Liver (tissue), 9 donors: ENCODE measurements around the gene EP400. TPM values are rescaled to one million over a fixed set of nuclear protein-coding genes. Genes with fewer than 3 reads are reported as not detected.

ENCODE experiments used
- DNase-seq: peaks from one replicate; pipeline ENCODE4 v3.0.0-alpha.2; 2017; ENCODE audit warnings: low spot score
- H3K27ac ChIP-seq, 2 donors: one replicate each; pipeline ENCODE4 v1.7.0; 2013; ENCODE audit warnings: inconsistent platforms in 2 of 2, low read length in 2 of 2, control low read depth in 1 of 2, low read depth in 1 of 2, mild to moderate bottlenecking in 1 of 2
- H3K27me3 ChIP-seq, 4 donors: one replicate each; pipeline versions ENCODE4 v1.6.1 to v1.7.0; 2013; ENCODE audit warnings: low read length in 3 of 4, inconsistent platforms in 1 of 4, mild to moderate bottlenecking in 1 of 4, moderate library complexity in 1 of 4; ENCODE audit not compliant: control insufficient read depth in 4 of 4, insufficient read depth in 4 of 4
- H3K36me3 ChIP-seq, 4 donors: one replicate each; pipeline versions ENCODE4 v1.6.1 to v1.7.0; 2013; ENCODE audit warnings: low read length in 3 of 4, mild to moderate bottlenecking in 3 of 4, low read depth in 1 of 4, moderate library complexity in 1 of 4; ENCODE audit not compliant: control insufficient read depth in 4 of 4, insufficient read depth in 3 of 4
- H3K4me1 ChIP-seq, 4 donors: one replicate each; pipeline versions ENCODE4 v1.6.1 to v1.7.0; 2013; ENCODE audit warnings: low read length in 3 of 4, mild to moderate bottlenecking in 3 of 4, moderate library complexity in 1 of 4; ENCODE audit not compliant: control insufficient read depth in 4 of 4, insufficient read depth in 4 of 4
- H3K4me3 ChIP-seq, 3 donors: one replicate each; pipeline versions ENCODE4 v1.6.1 to v1.7.0; 2013; ENCODE audit warnings: low read length in 3 of 3, control low read depth in 1 of 3, low read depth in 1 of 3, mild to moderate bottlenecking in 1 of 3
- H3K9ac ChIP-seq, 2 donors: one replicate each; pipeline ENCODE4 v1.7.0; 2013; ENCODE audit warnings: low read length in 2 of 2, mild to moderate bottlenecking in 2 of 2, moderate library complexity in 2 of 2, control low read depth in 1 of 2, low read depth in 1 of 2
- H3K9me3 ChIP-seq, 4 donors: one replicate each; pipeline versions ENCODE4 v1.6.1 to v1.7.0; 2013; ENCODE audit warnings: low read length in 3 of 4; ENCODE audit not compliant: control insufficient read depth in 4 of 4
- EGR1 ChIP-seq, 2 donors: IDR thresholded peaks; 2 replicates each; pipeline ENCODE4 v1.6.1; 2016 to 2018; ENCODE audit warnings: antibody characterized with exemption in 2 of 2, low read depth in 2 of 2
- FOXA1 ChIP-seq: IDR thresholded peaks from 2 replicates; pipeline ENCODE4 v1.6.1; 2016; ENCODE audit warnings: antibody characterized with exemption
- FOXA2 ChIP-seq: IDR thresholded peaks from 2 replicates; pipeline ENCODE4 v1.6.1; 2016; ENCODE audit warnings: antibody characterized with exemption
- GABPA ChIP-seq, 2 donors: IDR thresholded peaks in 1 of 2; conservative IDR thresholded peaks in 1 of 2; 2 replicates each; pipeline ENCODE4 v1.6.1; 2016; ENCODE audit warnings: antibody characterized with exemption in 2 of 2, mild to moderate bottlenecking in 1 of 2, moderate library complexity in 1 of 2
- HNF4A ChIP-seq, 2 donors: conservative IDR thresholded peaks; 2 replicates each; pipeline ENCODE4 v1.6.1; 2016; ENCODE audit warnings: antibody characterized with exemption in 2 of 2, mild to moderate bottlenecking in 2 of 2
- HNF4G ChIP-seq: IDR thresholded peaks from 2 replicates; pipeline ENCODE4 v1.6.1; 2016; ENCODE audit warnings: antibody characterized with exemption
- JUND ChIP-seq, 2 donors: IDR thresholded peaks; 2 replicates each; pipeline ENCODE4 v1.6.1; 2016; ENCODE audit warnings: antibody characterized with exemption in 2 of 2
- NR2F2 ChIP-seq: IDR thresholded peaks from 2 replicates; pipeline ENCODE4 v1.6.1; 2016; ENCODE audit warnings: antibody characterized with exemption
- RAD21 ChIP-seq, 2 donors: IDR thresholded peaks; 2 replicates each; pipeline ENCODE4 v1.6.1; 2016; ENCODE audit warnings: antibody characterized with exemption in 2 of 2, mild to moderate bottlenecking in 2 of 2
- RXRA ChIP-seq, 2 donors: IDR thresholded peaks; 2 replicates each; pipeline ENCODE4 v1.6.1; 2017 to 2018; ENCODE audit warnings: antibody characterized with exemption in 2 of 2, mild to moderate bottlenecking in 1 of 2
- SP1 ChIP-seq: IDR thresholded peaks from 2 replicates; pipeline ENCODE4 v1.6.1; 2018; ENCODE audit warnings: antibody characterized with exemption, mild to moderate bottlenecking
- TAF1 ChIP-seq: conservative IDR thresholded peaks from 2 replicates; pipeline ENCODE4 v1.6.1; 2016; ENCODE audit warnings: antibody characterized with exemption, mild to moderate bottlenecking
- YY1 ChIP-seq: IDR thresholded peaks from 2 replicates; pipeline ENCODE4 v1.6.1; 2016; ENCODE audit warnings: antibody characterized with exemption, mild to moderate bottlenecking
- WGBS: extraction: QIAGEN DNeasy Blood & Tissue Kit; methylation state at CpG from one replicate; pipeline ENCODE4 v1.1.7; 2013; 5-methylcytosine and 5-hydroxymethylcytosine counted together
- polyA plus RNA-seq, 2 donors: library from polyadenylated mRNA; stranded (reverse) in 1 of 2; unstranded in 1 of 2; fragments of 200-250 nt in 1 of 2; fragments of >200 nt in 1 of 2; fragmentation: Nextera tagmentation in 1 of 2; extraction: Ambion mirVana in 1 of 2; gene quantifications; one replicate each; pipeline versions ENCODE4 v1.2.1 to v1.2.3, GENCODE V29; 2013 to 2015
- total RNA-seq, 2 donors: library from RNA; depleted of rRNA; stranded (reverse); fragments of >200 nt; gene quantifications; one replicate each; pipeline ENCODE4 v1.2.3, GENCODE V29; 2014
- TF ChIP-seq, protein P1 (sequence below): IDR thresholded peaks from 2 replicates; pipeline ENCODE4 v1.6.1; 2016; ENCODE audit warnings: antibody characterized with exemption
- TF ChIP-seq, protein P2 (sequence below): fragments of 150-350 bp; IDR thresholded peaks from 2 replicates; pipeline ENCODE4 v1.5.1; 2017; ENCODE audit warnings: improper control_type of control experiment, low read depth, low read length; ENCODE audit not compliant: missing input control
- TF ChIP-seq, protein P3 (sequence below): IDR thresholded peaks from 2 replicates; pipeline ENCODE4 v1.6.1; 2016; ENCODE audit warnings: antibody characterized with exemption, mild to moderate bottlenecking
- TF ChIP-seq, protein P4 (sequence below): IDR thresholded peaks from 2 replicates; pipeline ENCODE4 v1.6.1; 2016; ENCODE audit warnings: antibody characterized with exemption
- TF ChIP-seq, protein P5 (sequence below): IDR thresholded peaks from 2 replicates; pipeline ENCODE4 v1.6.1; 2016; ENCODE audit warnings: antibody characterized with exemption
- donor health status: healthy.
- donor health status: healthy.
- donor health status: healthy.
- donor health status: healthy.
- donor health status: healthy.

EP400 gene
- total and polyA plus RNA-seq, 4 donors, result 4.7 to 12.4 (median 7.1) TPM

DNA sequence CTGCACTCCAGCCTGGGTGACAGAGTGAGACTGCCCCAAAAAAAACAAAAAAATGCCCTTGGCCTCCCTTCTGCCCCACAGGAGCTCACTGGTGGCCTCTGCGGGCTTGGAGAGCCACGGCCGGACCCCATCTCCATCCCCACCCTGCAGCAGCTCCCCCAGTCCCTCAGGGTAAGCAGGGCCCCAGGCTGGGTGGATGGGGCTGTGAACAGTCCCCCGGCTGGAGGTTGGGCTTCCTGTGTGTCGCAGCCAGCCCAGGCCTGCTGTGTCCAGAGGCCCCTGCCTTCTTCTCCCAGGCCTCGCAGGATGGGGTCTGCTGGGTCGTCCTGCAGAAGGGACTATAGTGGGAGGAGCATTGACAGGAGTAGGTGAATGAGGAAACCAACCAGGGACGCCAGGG, 36.1 kb upstream of the EP400 start:
- WGBS, result 94% methylated on average over 8 of the region's 8 CpGs
- Histone ChIP-seq H3K27me3 (no peaks in the 10 kb centered on the region), H3K4me1 (peaks cover 0 to 6% (median 0%) of the 10 kb centered on the region in 4 donors), H3K36me3 (peaks cover 35 to 87% (median 44%) of the 10 kb centered on the region in 4 donors), H3K9ac (no peak overlapping the region), H3K9me3 (no peaks in the 10 kb centered on the region), H3K27ac (no peak overlapping the region), H3K4me3 (no peak overlapping the region)
- TF ChIP-seq NR2F2 (no peak), FOXA1 (no peak), SP1 (no peak), HNF4G (no peak), EGR1 (IDR thresholded peaks at IDR 0.05; ENCODE audit: low read depth in 2 of 2) (no peak), FOXA2 (no peak), YY1 (no peak), TAF1 (no peak), RAD21 (IDR thresholded peaks at IDR 0.05) (no peak), RXRA (IDR thresholded peaks at IDR 0.05) (no peak), JUND (IDR thresholded peaks at IDR 0.05) (no peak), HNF4A (conservative IDR thresholded peaks at IDR 0.05) (no peak), GABPA (IDR thresholded peaks at IDR 0.05 in 1 of 2, conservative IDR thresholded peaks at IDR 0.05 in 1 of 2) (no peak)
- TF ChIP-seq, protein P1, sequence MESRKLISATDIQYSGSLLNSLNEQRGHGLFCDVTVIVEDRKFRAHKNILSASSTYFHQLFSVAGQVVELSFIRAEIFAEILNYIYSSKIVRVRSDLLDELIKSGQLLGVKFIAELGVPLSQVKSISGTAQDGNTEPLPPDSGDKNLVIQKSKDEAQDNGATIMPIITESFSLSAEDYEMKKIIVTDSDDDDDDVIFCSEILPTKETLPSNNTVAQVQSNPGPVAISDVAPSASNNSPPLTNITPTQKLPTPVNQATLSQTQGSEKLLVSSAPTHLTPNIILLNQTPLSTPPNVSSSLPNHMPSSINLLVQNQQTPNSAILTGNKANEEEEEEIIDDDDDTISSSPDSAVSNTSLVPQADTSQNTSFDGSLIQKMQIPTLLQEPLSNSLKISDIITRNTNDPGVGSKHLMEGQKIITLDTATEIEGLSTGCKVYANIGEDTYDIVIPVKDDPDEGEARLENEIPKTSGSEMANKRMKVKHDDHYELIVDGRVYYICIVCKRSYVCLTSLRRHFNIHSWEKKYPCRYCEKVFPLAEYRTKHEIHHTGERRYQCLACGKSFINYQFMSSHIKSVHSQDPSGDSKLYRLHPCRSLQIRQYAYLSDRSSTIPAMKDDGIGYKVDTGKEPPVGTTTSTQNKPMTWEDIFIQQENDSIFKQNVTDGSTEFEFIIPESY, result no peak
- TF ChIP-seq, protein P2, sequence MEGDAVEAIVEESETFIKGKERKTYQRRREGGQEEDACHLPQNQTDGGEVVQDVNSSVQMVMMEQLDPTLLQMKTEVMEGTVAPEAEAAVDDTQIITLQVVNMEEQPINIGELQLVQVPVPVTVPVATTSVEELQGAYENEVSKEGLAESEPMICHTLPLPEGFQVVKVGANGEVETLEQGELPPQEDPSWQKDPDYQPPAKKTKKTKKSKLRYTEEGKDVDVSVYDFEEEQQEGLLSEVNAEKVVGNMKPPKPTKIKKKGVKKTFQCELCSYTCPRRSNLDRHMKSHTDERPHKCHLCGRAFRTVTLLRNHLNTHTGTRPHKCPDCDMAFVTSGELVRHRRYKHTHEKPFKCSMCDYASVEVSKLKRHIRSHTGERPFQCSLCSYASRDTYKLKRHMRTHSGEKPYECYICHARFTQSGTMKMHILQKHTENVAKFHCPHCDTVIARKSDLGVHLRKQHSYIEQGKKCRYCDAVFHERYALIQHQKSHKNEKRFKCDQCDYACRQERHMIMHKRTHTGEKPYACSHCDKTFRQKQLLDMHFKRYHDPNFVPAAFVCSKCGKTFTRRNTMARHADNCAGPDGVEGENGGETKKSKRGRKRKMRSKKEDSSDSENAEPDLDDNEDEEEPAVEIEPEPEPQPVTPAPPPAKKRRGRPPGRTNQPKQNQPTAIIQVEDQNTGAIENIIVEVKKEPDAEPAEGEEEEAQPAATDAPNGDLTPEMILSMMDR, result no peak
- TF ChIP-seq, protein P3, sequence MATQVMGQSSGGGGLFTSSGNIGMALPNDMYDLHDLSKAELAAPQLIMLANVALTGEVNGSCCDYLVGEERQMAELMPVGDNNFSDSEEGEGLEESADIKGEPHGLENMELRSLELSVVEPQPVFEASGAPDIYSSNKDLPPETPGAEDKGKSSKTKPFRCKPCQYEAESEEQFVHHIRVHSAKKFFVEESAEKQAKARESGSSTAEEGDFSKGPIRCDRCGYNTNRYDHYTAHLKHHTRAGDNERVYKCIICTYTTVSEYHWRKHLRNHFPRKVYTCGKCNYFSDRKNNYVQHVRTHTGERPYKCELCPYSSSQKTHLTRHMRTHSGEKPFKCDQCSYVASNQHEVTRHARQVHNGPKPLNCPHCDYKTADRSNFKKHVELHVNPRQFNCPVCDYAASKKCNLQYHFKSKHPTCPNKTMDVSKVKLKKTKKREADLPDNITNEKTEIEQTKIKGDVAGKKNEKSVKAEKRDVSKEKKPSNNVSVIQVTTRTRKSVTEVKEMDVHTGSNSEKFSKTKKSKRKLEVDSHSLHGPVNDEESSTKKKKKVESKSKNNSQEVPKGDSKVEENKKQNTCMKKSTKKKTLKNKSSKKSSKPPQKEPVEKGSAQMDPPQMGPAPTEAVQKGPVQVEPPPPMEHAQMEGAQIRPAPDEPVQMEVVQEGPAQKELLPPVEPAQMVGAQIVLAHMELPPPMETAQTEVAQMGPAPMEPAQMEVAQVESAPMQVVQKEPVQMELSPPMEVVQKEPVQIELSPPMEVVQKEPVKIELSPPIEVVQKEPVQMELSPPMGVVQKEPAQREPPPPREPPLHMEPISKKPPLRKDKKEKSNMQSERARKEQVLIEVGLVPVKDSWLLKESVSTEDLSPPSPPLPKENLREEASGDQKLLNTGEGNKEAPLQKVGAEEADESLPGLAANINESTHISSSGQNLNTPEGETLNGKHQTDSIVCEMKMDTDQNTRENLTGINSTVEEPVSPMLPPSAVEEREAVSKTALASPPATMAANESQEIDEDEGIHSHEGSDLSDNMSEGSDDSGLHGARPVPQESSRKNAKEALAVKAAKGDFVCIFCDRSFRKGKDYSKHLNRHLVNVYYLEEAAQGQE, result no peak
- TF ChIP-seq, protein P4, sequence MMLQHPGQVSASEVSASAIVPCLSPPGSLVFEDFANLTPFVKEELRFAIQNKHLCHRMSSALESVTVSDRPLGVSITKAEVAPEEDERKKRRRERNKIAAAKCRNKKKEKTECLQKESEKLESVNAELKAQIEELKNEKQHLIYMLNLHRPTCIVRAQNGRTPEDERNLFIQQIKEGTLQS, result no peak
- TF ChIP-seq, protein P5, sequence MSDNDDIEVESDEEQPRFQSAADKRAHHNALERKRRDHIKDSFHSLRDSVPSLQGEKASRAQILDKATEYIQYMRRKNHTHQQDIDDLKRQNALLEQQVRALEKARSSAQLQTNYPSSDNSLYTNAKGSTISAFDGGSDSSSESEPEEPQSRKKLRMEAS, result no peak
- no peak for DNase-seq
